ENCODE data around the gene MTPN. TPM values are rescaled to one million over a fixed set of nuclear protein-coding genes. Genes with fewer than 3 reads are reported as not detected.
A peak's percentile ranks its signal among the peaks of the same experiment; 100 is the strongest.

The MTPN gene
- total RNA-seq, 4 donors from 2014 or later = 66.3 to 94.6 (median 75.0) TPM

GRCh38 chr7:136016649-136017395, 39.7 kb upstream of the MTPN start:
- TF ChIP-seq EP300 (IDR thresholded peaks at IDR 0.05) (no peak), CTCF (IDR thresholded peaks at IDR 0.05) (no peak), POLR2A (IDR thresholded peaks at IDR 0.05) (no peak)
- WGBS, 2 donors = 69 to 75% methylated on average over 5 of the region's 5 CpGs

GRCh38 chr7:136015638-136016037, 38.5 kb upstream of the MTPN start:
- Histone ChIP-seq H3K27me3 (no peaks in the 10 kb centered on the region), H3K4me1 (no peaks in the 10 kb centered on the region), H3K27ac (no peak overlapping the region), H3K9me3 (no peaks in the 10 kb centered on the region), H3K36me3 (no peaks in the 10 kb centered on the region), H3K4me3 (no peak overlapping the region)
- WGBS, 2 donors = 15 to 23% methylated on average over 1 of the region's 1 CpG
- TF ChIP-seq CTCF (IDR thresholded peaks at IDR 0.05) (no peak), POLR2A (IDR thresholded peaks at IDR 0.05) (no peak), EP300 (IDR thresholded peaks at IDR 0.05) (no peak)
- DNase-seq (ENCODE audit: low spot score in 2 of 2) = no peak

More at GRCh38 chr7:136016649-136017395, 39.7 kb upstream of the MTPN start:
- no peak overlapping the region for H3K4me3 ChIP-seq
- DNase-seq (ENCODE audit: low spot score in 2 of 2) = no peak
- H3K9me3 ChIP-seq = no peaks in the 10 kb centered on the region
- no peak overlapping the region for H3K27ac ChIP-seq
- no peaks in the 10 kb centered on the region for H3K36me3 ChIP-seq
- H3K27me3 ChIP-seq = no peaks in the 10 kb centered on the region
- no peaks in the 10 kb centered on the region for H3K4me1 ChIP-seq

GRCh38 chr7:136014659-136015058, 37.5 kb upstream of the MTPN start:
- no peak overlapping the region for H3K27ac ChIP-seq
- H3K36me3 ChIP-seq = no peaks in the 10 kb centered on the region
- DNase-seq (ENCODE audit: low spot score in 2 of 2) = no peak
- no peaks in the 10 kb centered on the region for H3K9me3 ChIP-seq
- H3K4me3 ChIP-seq = no peak overlapping the region
- H3K27me3 ChIP-seq = no peaks in the 10 kb centered on the region
- WGBS, 2 donors = 86 to 95% methylated on average over 3 of the region's 3 CpGs
- H3K4me1 ChIP-seq = no peaks in the 10 kb centered on the region
- no peak for TF ChIP-seq POLR2A (IDR thresholded peaks at IDR 0.05)
- no peak for TF ChIP-seq CTCF (IDR thresholded peaks at IDR 0.05)
- TF ChIP-seq EP300 (IDR thresholded peaks at IDR 0.05) = no peak

GRCh38 chr7:136012238-136012637, 35.1 kb upstream of the MTPN start:
- Histone ChIP-seq H3K4me3 (no peak overlapping the region), H3K9me3 (no peaks in the 10 kb centered on the region), H3K27me3 (no peaks in the 10 kb centered on the region), H3K36me3 (no peaks in the 10 kb centered on the region), H3K4me1 (no peaks in the 10 kb centered on the region), H3K27ac (no peak overlapping the region)
- no peak for DNase-seq (ENCODE audit: low spot score in 2 of 2)
- no peak for TF ChIP-seq CTCF (IDR thresholded peaks at IDR 0.05)
- no peak for TF ChIP-seq POLR2A (IDR thresholded peaks at IDR 0.05)
- TF ChIP-seq EP300 (IDR thresholded peaks at IDR 0.05) = no peak
- WGBS, 2 donors = 89 to 90% methylated on average over 8 of the region's 8 CpGs

GRCh38 chr7:136009488-136010079, 32.4 kb upstream of the MTPN start:
- 27% methylated on average over 4 of the region's 4 CpGs for WGBS, 2 donors
- H3K4me3 ChIP-seq = no peak overlapping the region
- TF ChIP-seq POLR2A (IDR thresholded peaks at IDR 0.05) (no peak), CTCF (IDR thresholded peaks at IDR 0.05) (peak; percentile 53 to 83 (median 76)), EP300 (IDR thresholded peaks at IDR 0.05) (no peak)

More at GRCh38 chr7:136009488-136010079, 32.4 kb upstream of the MTPN start:
- Histone ChIP-seq H3K4me1 (no peaks in the 10 kb centered on the region), H3K36me3 (no peaks in the 10 kb centered on the region), H3K9me3 (no peaks in the 10 kb centered on the region), H3K27me3 (no peaks in the 10 kb centered on the region), H3K27ac (no peak overlapping the region)
- DNase-seq (ENCODE audit: low spot score in 2 of 2) = peak in 1 of 2 donors; percentile 21
